Keratinocyte (primary cell): ENCODE data around the gene KCTD14. TPM values are rescaled to one million over a fixed set of nuclear protein-coding genes. Genes with fewer than 3 reads are reported as not detected.
"Not testable (repeated sequence)": the region's sequence is repeated elsewhere in the genome, so short reads cannot be mapped to it uniquely, and the experiment has no call there.

Source experiments
- DNase-seq: peaks from one replicate; pipeline ENCODE4 v3.0.0-alpha.2; 2011; ENCODE audit warnings: low read depth, missing footprints, low spot score
- FAIRE-seq: peaks from 2 replicates; lab custom pipeline; 2011; peaks lifted over from hg19 to GRCh38; lab: Jason Lieb, UNC
- H2AFZ ChIP-seq: 2 replicates; pipeline ENCODE4 v1.6.0; 2012; ENCODE audit warnings: low read length, control low read depth, inconsistent platforms; ENCODE audit not compliant: control insufficient read depth
- H3K27ac ChIP-seq: 2 replicates; pipeline ENCODE4 v1.5.1; 2011; ENCODE audit warnings: low read length; ENCODE audit not compliant: control insufficient read depth, insufficient read depth
- H3K27me3 ChIP-seq: 3 replicates; pipeline ENCODE4 v1.6.0; 2011; ENCODE audit warnings: low read length; ENCODE audit not compliant: control insufficient read depth, insufficient read depth; ENCODE audit errors: extremely low read depth
- H3K36me3 ChIP-seq, 2 experiments: 2 replicates in 1 of 2; 3 replicates in 1 of 2; pipeline ENCODE4 v1.5.1; 2011; ENCODE audit warnings: low read length in 2 of 2, mild to moderate bottlenecking in 1 of 2; ENCODE audit not compliant: control insufficient read depth in 2 of 2, insufficient read depth in 2 of 2; ENCODE audit errors: extremely low read depth in 1 of 2
- H3K4me1 ChIP-seq: 3 replicates; pipeline ENCODE4 v1.5.1; 2011; ENCODE audit warnings: low read length; ENCODE audit not compliant: control insufficient read depth, insufficient read depth; ENCODE audit errors: extremely low read depth
- H3K4me2 ChIP-seq: 3 replicates; pipeline ENCODE4 v1.6.0; 2011; ENCODE audit warnings: low read depth, low read length; ENCODE audit not compliant: control insufficient read depth, insufficient read depth; ENCODE audit errors: extremely low read depth
- H3K4me3 ChIP-seq, 3 experiments: fragments of 200-600 bp in 1 of 3; sonication (generic) in 1 of 3; 2 replicates in 2 of 3; 3 replicates in 1 of 3; pipeline ENCODE4 v1.5.1; 2011 to 2016; ENCODE audit warnings: low read length in 3 of 3, mild to moderate bottlenecking in 3 of 3, control low read depth in 2 of 3, inconsistent platforms in 1 of 3, low read depth in 1 of 3, mixed read lengths in 1 of 3, mixed run types in 1 of 3, moderate library complexity in 1 of 3; ENCODE audit not compliant: control insufficient read depth in 2 of 3, insufficient read depth in 2 of 3; ENCODE audit errors: extremely low read depth in 1 of 3
- H3K79me2 ChIP-seq: 2 replicates; pipeline ENCODE4 v1.6.0; 2012; ENCODE audit warnings: low read length; ENCODE audit not compliant: control insufficient read depth, insufficient read depth
- H3K9ac ChIP-seq: 3 replicates; pipeline ENCODE4 v1.6.0; 2011; ENCODE audit warnings: low read length; ENCODE audit not compliant: control insufficient read depth, insufficient read depth; ENCODE audit errors: extremely low read depth
- H3K9me1 ChIP-seq: 3 replicates; pipeline ENCODE4 v1.6.0; 2011; ENCODE audit warnings: low read length; ENCODE audit not compliant: control insufficient read depth, insufficient read depth; ENCODE audit errors: extremely low read depth
- H3K9me3 ChIP-seq: 2 replicates; pipeline ENCODE4 v1.5.1; 2012; ENCODE audit warnings: low read depth, low read length; ENCODE audit not compliant: control insufficient read depth
- H4K20me1 ChIP-seq: 3 replicates; pipeline ENCODE4 v1.6.0; 2011; ENCODE audit warnings: low read length; ENCODE audit not compliant: control insufficient read depth, insufficient read depth; ENCODE audit errors: extremely low read depth
- CTCF ChIP-seq, 3 experiments: IDR thresholded peaks in 1 of 3; conservative IDR thresholded peaks in 1 of 3; optimal IDR thresholded peaks in 1 of 3; 2 replicates in 2 of 3; 3 replicates in 1 of 3; pipeline versions ENCODE3 to v1.5.1; 2011; ENCODE audit warnings: low read length in 3 of 3, mild to moderate bottlenecking in 3 of 3, moderate library complexity in 2 of 3, control low read depth in 1 of 3, inconsistent platforms in 1 of 3; ENCODE audit not compliant: insufficient read depth in 2 of 3; ENCODE audit errors: extremely low read depth in 1 of 3
- EZH2 ChIP-seq: IDR thresholded peaks from one replicate; pipeline ENCODE4 v1.6.1; 2012; ENCODE audit warnings: inconsistent platforms, mild to moderate bottlenecking, low read length, moderate library complexity
- dilution Hi-C: fragments of 300-500 bp; cut with MboI; formaldehyde crosslinking; loops from one replicate; pipeline ENCODE4 v1.7.0; 2020; ENCODE audit warnings: low sequenced_read_pairs; ENCODE audit not compliant: extremely low pct_ligation_motif_present
- polyA plus RNA-seq, 5 experiments: library from polyadenylated mRNA; depleted of rRNA in 3 of 5; stranded (reverse) in 3 of 5; stranded (forward) in 1 of 5; unstranded in 1 of 5; fragments of >200 nt; gene quantifications; 1 replicate in 1 of 5; 2 replicates in 3 of 5; 3 replicates in 1 of 5; pipeline versions ENCODE4 v1.2.1 to v1.2.3, GENCODE V29; 2011 to 2012; ENCODE audit warnings: missing spikeins in 2 of 5, low read depth in 1 of 5, low replicate concordance in 1 of 5

KCTD14 gene
- polyA plus RNA-seq, 1 donor (not counting 4 experiments of a cell fraction or from before 2014, with no cell fraction given) = 2.1 TPM

- H3K79me2 ChIP-seq = no peaks in the 10 kb centered on the region
- no peak for TF ChIP-seq EZH2
- no peak for TF ChIP-seq CTCF (optimal IDR thresholded peaks at IDR 0.05 in 1 of 3, IDR thresholded peaks at IDR 0.05 in 1 of 3, conservative IDR thresholded peaks at IDR 0.05 in 1 of 3; ENCODE audit: extremely low read depth in 1 of 3, insufficient read depth in 2 of 3, low read length in 3 of 3)
- no peaks in the 10 kb centered on the region for H3K36me3 ChIP-seq
- dilution Hi-C loops = no loop called here
- H3K4me1 ChIP-seq = peaks cover 5% of the 10 kb centered on the region
- H3K27me3 ChIP-seq = no peaks in the 10 kb centered on the region
- H3K4me3 ChIP-seq = no peak overlapping the region
- no peaks in the 10 kb centered on the region for H4K20me1 ChIP-seq
- FAIRE-seq (no peak), DNase-seq (no peak)
- H3K9me1 ChIP-seq = no peaks in the 10 kb centered on the region
- H3K9ac ChIP-seq = no peak overlapping the region
- H2AFZ ChIP-seq = no peak overlapping the region
- no peak overlapping the region for H3K4me2 ChIP-seq
- no peak overlapping the region for H3K27ac ChIP-seq
- no peaks in the 10 kb centered on the region for H3K9me3 ChIP-seq
Measured at GRCh38 chr11:78031629-78032028, 8.6 kb upstream of the KCTD14 start.

GRCh38 chr11:78030429-78031325 lies 7.6 kb upstream of the KCTD14 start:
- FAIRE-seq = peak; percentile 17
- DNase-seq = no peak

GRCh38 chr11:78028423-78028822 lies 5.3 kb upstream of the KCTD14 start:
- H3K79me2 ChIP-seq, H3K27me3 ChIP-seq, H3K9me1 ChIP-seq, H3K4me3 ChIP-seq, H3K36me3 ChIP-seq, H3K9ac ChIP-seq, H3K4me1 ChIP-seq, H2AFZ ChIP-seq, H3K9me3 ChIP-seq, H3K4me2 ChIP-seq, H3K27ac ChIP-seq, dilution Hi-C loops, H4K20me1 ChIP-seq, FAIRE-seq: not testable (repeated sequence)
- DNase-seq = peak; percentile 71

More at GRCh38 chr11:78030429-78031325, 7.6 kb upstream of the KCTD14 start:
- H3K36me3 ChIP-seq = no peaks in the 10 kb centered on the region
- H3K9me1 ChIP-seq = no peaks in the 10 kb centered on the region
- dilution Hi-C loops = no loop called here
- peak overlapping the region; percentile 44 for H2AFZ ChIP-seq
- no peaks in the 10 kb centered on the region for H4K20me1 ChIP-seq
- no peak overlapping the region for H3K27ac ChIP-seq
- H3K9ac ChIP-seq = no peak overlapping the region
- H3K4me3 ChIP-seq = no peak overlapping the region
- no peaks in the 10 kb centered on the region for H3K9me3 ChIP-seq
- no peak overlapping the region for H3K4me2 ChIP-seq
- H3K79me2 ChIP-seq = no peaks in the 10 kb centered on the region
- no peaks in the 10 kb centered on the region for H3K27me3 ChIP-seq
- H3K4me1 ChIP-seq = peaks cover 5% of the 10 kb centered on the region
- TF ChIP-seq CTCF (optimal IDR thresholded peaks at IDR 0.05 in 1 of 3, IDR thresholded peaks at IDR 0.05 in 1 of 3, conservative IDR thresholded peaks at IDR 0.05 in 1 of 3; ENCODE audit: extremely low read depth in 1 of 3, insufficient read depth in 2 of 3, low read length in 3 of 3) (no peak), EZH2 (no peak)
